AG08395 (cell line): ENCODE results near the gene ARID4B.
"Not testable (repeated sequence)": the region's sequence is repeated elsewhere in the genome, so short reads cannot be mapped to it uniquely, and the experiment has no call there.

Source experiments
- DNase-seq: peaks from one replicate; pipeline ENCODE4 v3.0.0; 2012; ENCODE audit warnings: mixed read lengths, low spot score

ARID4B gene

DNA sequence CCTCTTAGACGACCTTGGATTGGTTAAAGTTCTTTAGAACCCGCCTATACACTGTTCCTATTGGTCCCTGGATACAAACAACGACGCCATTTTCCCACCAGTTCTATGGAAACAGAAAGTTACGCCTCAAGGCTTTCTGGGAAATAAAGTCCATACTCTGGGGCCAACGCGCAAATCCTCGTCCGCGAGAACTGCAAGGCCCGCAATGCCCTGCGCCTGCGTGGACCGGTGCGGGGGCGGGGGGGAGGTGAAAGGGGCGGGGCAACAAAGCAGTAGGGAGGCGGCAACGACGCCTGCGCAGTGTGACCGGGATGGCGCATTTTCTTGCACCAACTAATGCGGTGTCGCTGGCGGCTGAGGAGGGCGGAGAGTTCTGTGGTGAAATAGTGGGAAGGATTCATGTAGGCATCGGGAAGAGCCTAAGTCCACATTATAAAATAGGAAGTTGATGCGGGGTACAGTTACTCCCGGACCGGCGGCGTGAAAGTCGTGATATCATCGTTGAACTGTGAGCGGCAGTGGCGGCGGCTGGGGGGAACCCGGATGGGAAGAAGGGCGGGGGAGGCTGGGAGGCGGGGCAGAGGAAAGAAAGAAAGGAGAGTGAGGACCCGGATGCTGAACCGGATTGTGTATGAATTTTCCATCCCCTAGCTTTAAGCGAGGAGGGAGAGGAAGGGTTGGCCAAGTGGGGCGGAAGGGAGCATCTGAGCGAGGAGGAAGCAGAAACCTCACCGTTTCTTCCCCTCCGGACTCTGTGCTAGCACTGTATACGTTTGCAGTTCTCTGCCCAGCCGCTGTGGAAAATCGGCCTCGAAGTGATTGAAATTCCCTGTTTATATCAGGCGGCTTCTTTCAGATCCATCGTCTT, 526 bp upstream of the ARID4B start, which contains the start of gene GGPS1:
GGPS1 (plus strand) TSS at position 300 of the 868 bp plus-strand sequence. CDS start 6,695 bp downstream, outside the sequence.
- peak; percentile 99 for DNase-seq

DNA sequence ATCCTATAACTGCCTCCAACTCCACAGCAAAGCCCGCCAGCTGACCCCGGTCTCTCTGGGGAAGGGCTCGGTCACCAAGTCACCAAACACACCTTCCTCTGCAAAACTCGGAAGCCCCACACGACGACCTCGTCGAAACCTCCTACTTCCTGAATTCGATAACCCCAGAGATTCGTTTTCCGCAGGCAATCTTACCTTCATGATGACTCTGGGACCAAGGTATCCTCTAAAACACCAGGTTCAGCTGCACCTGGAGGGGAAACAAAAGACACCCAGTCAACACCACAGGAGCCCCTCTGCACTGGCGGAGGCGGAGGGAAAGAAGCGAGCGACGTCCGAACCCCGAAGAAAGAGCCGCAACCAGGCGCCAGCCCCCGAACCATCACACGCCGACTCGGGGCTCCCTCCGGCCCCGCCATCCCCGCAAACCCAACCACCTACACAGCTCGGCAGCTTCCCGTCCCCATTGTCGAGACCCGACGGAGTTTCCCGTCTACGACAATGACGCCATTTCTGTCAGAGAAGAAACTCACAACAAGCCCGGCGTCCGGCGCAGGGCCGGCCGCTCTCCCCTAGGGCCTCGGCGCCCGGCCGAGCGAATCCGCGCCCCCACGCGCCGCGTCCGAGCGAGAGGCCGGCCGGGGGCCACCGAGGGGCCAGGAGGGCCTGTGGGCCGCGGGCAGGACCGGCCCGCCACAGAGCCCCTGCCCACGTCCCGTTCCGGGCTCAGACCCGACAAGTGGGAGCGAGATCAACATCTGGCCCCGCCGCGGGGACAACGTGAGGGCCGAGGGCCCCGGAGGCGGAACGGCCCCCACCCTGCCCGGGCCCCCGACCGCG, 1.0 kb downstream of the ARID4B start:
- DNase-seq, result no peak

DNA sequence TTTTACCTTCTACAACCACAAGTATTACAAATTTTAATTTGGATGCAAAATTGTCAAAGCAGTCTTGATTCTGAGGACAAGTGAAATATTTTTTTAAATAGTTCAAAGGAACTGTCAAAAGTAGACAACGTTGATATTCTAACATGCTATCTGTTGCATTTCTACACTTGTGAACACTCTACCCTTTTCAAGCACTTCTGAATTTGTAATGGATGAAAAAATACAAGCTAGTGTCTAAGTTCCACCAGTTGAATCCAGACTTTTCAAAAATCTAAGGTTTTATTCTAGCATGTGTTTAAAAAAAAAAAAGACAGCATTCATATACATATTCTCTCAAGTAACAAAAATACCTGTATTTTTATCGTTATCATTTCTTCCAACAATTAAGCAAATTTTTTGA, 2.1 kb downstream of the ARID4B start:
- no peak for DNase-seq

DNA sequence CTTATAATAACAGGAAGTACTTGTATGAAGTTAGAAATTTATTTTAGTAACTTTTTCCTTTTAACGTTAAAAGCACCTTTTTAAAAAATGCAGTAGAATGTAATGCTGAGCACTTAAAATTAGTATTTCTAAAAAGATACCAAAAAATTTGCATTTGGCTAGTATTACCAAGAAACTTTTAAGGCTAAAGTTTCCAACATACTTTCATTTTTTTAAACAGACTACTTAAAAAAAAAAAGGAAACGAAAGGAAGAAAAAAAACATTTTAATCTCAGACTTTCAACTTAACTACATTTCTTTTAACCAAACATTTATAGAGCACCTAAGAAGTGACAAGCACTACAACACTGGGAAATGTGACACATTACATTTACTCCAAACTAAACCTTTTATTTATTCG, 2.8 kb downstream of the ARID4B start:
- DNase-seq, result no peak

DNA sequence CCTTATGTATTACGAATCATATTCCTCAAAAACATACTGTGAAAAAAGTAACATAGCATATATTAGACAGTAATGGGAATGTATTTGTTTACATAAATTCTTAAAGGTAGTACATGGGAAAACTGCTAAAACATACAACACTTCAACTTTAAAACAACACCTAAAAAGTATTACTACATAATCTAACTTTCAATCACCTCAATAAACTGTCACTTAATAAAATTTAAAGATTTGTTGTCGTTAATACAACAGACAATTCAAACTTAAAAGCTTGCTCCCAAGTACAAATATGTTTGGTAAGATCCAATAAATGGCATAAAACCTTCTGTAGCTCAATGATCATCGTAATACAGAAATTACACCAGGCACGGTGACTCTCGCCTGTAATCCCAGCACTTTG, 3.7 kb downstream of the ARID4B start:
- DNase-seq, result no peak

DNA sequence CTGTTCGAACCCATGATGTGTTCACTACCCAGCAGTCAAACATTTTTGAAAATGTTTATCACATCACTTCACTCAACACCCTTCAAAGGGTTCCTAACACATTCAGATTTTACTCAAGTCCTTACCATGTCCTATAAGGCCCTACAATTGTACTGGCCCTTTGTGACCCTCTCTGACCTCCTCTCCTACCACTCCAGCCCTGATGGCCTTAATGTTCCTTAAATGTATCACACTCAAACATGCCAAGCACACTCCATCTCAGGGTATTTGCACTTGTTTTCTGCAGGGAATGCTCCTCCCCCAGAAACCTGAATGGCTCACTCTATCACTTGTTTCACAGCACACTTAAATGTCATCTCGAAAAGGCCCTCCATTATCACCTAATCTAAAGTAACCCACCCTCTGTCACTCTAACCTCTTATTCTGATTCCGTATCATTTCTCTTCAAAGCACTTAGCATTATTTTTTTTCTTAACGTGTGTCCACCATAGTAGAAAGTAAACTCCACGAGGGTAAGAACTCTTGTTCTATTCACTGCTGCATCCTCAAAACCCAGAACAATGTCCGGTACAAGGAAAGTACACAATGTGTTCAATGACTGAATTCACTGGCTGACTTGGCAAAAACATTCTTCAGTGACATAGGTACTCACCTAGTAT, 7.3 kb downstream of the ARID4B start:
- DNase-seq, result no peak

DNA sequence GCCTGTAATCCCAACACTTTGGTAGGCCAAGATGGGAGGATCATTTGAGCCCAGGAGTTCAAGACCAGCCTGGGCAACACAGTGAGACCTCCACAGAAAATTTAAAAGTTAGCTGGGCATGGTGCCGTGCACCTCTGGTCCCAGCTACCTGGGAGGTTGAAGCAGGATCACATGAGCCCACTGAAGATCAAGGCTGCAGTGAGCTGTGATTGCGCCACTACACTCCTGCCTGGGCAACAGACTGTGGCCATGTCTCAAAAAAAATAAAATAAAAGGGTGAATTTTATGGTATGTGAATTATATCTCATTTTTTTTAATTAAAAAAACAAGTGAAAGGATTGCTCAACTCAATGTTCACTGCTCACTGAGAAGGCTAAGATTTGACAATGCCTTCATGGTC, 8.7 kb downstream of the ARID4B start:
- no peak for DNase-seq

DNA sequence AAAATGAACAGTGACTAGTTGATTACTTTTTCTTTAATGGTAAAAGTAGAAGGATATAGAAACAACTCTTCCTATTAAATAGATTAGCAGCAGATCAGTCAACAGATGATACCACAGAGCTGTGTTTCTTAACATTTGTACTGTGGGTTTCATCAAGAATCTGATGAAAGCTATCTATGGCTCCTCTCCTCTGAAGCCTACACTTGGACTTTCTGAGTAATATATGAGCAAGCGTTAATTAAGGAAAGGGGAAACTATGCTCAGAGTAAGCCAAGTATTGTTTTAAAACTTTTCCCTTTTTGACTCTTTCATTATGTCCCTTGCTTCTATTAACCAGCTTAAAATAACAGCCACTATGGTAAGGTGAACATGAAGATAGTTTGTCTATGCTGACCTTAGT, 10.8 kb downstream of the ARID4B start:
- peak; percentile 37 for DNase-seq

DNA sequence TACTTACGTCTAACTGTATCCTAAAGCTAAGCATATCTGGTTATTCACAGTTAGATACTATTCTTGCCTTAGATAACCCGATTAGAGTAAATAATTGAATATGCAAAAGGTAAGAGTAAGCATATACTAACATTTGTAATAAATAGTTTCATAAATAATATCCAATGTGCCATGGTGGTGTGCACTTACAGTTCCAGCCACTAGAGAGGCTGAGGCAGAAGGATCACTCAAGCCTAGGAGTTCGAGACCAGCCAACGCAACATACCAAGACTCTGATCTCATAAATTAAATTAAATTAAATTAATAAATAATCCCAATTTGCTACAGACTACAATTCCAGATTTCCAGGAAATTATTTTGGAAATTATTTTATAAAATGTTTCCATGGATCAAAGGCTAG, 12.2 kb downstream of the ARID4B start:
- DNase-seq, result no peak

DNA sequence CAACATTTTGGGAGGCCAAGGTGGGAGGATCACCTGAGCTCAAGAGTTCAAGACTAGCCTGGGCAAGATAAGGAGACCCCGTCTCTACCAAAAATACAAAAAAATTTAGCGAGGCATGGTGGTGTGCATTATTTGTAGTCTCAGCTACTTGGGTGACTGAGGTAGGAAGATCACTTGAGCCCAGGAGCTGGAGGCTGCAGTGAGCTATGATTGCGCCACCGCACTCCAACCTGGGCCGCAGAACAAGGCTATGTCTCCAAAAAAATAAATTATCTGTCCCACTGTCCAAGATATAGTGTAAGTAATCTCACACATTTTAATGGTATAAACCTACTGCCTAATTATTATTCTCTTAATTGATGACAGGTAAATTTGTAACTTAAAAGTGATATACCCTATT, 12.8 kb downstream of the ARID4B start:
- DNase-seq, result no peak

DNA sequence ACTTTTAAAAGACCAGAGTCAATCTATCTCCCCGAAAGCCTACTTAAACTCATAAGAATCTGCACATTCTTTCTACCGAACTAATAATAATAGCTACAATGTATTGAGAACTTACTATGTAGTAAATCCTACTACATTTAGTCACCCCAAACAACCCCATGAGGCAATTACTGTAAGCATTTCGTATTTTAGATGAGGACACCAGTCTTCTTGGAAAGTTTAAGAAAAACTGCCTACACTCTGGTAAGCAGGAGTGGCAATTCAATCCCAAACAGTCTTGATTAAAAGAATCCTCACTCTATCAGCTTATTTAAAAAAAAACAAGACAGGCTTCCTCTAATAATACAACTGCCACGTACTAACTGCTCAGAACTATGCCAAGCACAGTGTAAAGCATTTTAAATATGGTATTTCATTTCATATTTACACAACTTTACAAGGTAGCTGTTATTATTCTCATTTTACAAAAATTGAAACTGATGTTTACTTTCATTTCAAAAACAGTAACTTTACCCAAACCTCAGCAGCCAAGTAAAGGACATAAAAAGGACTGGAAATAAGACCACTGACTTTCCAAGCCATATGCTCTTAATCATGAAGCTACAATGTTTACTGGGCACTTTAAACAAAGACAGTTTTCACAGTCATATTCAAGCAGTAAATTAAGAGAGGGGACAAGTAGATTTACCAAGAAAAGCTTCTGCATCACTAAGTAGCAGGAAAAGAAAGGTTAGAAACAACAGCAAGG, 13.9 kb downstream of the ARID4B start:
- no peak for DNase-seq

DNA sequence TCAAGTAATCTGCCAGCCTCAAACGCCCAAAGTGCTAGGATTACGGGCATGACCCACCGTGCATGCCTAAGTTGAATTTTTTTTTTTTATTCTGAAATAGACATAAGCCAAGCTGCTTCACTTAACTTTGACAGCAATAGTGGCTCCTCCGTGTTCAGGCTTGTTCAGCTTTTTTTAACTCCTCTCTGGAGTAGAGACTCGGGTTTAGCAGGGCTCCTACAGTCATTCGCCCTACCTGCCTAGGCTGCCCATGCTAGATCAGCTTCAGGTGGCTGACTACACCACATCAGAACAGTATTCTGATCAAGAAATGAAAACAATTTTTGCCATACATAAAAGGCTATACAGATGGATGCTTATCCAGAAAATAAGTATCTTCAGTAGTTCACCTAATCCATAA, 14.7 kb downstream of the ARID4B start:
- no peak for DNase-seq

DNA sequence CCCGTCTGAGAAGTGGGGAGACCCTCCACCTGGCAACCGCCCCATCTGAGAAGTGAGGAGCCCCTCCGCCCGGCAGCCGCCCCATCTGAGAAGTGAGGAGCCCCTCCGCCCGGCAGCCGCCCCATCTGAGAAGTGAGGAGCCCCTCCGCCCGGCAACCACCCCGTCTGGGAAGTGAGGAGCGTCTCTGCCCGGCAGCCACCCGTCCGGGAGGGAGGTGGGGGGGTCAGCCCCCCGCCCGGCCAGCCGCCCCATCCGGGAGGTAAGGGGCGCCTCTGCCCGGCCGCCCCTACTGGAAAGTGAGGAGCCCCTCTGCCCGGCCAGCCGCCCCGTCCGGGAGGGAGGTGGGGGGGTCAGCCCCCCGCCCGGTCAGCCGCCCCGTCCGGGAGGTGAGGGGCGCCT, 18.8 kb downstream of the ARID4B start:
- not testable (repeated sequence) for DNase-seq

DNA sequence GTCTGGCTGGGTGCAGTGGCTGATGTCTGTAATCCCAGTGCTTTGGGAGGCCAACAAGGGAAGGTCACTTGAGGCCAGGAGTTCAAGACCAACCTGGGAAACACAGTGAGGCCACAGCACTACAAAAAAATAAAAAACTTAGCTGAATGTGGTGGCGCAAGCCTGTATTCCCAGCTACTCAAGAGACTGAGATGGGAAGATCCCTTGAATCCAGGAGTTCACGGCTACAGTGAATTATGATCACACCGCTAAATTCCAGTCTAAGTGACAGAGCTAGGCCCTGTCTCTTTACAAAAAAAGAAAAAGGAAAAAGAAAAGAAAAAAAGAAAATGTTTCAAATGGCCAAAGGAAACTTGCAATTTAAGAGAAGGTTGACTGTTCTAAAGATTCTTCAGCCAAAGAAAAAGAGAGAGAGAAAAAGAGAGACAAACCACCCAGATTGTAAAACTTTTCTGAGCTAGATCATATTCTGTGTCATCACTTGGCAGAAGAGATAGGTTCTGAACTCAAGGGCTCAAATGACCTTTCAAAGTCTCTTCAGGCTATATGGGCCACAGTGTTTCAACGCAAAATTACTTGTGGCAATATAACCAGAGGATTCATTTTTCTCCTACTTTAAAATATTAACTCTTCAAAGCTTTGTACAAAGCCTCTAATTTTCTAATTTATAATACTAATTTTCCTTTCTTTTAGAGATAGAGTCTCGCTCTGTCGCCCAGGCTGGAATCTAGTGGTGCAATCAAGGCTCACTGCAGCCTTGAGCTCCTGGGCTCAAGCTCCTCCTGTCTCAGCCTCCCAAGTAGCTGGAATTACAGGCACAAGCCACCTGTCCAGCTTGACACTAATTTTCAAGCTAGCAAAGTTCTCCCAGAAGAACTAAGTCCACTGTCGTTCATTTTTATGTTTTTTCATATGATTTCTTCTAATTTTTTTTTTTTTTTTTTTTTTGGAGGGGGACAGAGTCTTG, 20.5 kb downstream of the ARID4B start:
- DNase-seq, result peak; percentile 40

DNA sequence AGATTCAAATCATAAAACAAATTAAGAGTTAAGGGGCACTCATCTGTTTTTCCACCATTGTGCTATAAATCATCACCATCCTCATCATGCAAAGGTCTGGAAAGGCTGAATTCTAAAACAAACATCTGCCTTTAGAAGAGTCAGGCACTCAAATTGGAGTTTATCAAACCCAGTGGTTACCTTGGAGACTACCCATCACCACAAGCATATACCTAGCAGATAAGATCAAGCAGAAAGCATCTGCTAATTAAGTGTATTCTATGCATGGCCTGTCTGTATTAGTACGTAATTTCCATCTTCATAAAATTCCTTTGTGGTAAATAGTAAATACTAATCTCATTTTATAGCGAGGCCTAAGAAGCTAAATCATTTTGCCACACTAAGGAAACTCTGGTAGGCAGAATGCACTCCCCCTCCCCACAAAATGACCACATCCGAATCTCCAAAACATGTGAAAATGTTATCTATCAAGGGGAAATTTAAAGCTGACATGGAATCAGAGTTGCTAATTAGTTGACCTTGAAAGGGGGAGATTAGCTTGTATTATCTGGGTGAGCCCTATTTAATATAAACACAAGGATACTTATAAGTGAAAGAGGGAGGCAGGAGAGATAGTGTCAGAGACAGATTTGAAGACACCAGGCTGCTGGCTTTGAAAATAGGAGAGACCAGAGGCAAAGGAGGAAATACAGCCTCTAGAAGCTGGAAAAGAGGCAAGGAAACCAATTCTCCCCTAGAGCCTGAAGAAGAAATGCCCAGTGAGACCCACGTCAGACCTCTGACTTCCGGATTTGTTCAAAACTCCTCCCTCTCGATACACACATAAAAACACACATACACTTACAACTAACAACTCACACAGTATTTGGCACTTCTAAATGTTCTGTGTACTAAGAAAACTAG, 23.2 kb downstream of the ARID4B start:
- DNase-seq, result no peak

DNA sequence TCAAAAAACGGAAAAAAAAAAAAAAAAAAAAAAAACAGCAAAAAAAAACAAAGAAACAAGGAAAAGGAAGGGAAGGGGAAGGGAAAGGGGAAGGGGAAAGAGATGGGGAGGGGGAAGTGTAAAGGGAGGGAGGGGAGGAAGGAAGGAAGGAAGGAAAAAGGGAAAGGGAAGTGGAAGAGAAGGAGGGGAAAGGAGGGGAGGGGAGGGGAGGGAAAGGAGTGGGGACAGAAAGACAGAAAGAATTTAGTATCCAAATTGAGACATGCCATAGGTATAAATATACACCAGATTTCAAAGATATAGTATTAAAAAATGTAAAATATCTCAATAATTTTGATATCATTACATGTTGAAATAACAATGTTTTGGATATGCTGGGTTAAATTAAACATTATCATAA, 25.8 kb downstream of the ARID4B start:
- no peak for DNase-seq

DNA sequence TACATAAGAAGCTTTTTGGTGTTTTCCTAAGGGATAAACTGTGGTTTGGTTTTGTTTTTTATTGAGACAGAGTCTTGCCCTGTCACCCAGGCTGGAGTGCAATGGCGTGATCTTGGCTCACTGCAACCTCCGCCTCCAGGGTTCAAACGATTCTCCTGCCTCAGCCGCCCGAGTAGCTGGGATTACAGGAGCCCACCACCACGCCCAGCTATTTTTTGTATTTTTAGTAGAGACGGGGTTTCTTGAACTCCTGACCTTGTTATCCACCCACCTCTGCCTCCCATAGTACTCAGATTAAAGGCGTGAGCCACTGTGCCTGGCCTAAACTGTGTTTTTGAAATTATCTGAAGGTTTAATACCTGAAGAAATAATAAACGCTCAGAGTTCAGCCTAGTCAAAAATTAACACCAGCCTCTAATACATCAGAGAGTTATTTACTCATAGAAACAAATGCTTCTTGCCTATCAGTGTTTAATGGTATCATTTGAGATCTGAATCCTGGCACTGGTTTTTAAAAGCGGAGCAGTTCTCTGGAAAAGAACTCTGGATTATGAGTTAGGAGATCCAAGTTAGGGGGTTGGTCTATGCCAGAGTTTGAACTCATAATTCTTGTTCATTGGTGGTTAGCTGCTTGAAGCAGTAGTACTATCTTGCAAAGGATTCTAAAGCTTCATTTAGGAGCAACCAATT, 28.7 kb downstream of the ARID4B start:
- DNase-seq, result no peak

DNA sequence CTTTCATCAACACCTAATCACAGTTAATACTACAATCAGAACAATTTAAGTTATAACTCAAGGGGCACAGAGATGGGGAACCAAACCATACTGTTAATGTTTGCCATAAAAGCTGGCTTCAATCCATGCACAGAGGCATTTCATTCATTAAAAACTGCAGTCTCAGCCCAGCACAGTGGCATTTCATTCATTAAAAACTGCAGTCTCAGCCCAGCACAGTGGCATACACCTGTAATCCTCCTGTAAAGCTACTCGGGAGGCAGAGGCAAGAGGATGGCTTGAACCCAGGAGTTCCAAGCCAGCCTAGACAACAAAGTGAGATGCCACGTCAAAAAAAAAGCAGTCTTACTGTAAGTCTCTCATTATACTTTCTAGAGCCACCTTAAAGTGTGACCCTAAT, 29.2 kb downstream of the ARID4B start:
- no peak for DNase-seq

DNA sequence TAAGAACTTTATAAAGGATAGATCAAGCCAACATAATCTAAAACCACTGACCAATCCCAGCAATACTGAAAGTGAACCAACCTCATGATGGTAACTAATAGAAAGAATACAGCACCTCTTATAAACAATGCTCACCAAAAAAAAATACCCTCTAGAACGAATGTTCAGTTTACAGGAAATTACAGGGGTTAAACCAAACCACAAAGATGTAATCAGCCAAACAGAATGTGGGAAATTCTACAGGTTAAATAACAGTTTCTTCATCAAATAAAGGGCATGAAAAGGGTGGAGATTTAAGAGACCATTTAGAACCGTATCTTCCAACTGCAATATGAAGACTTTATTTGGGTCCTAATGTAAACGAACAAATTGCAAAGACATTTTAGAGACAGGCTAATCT, 30.4 kb downstream of the ARID4B start:
- no peak for DNase-seq
